PC-3 (cell line): ENCODE measurements around the gene SLC25A41. TPM values are rescaled to one million over a fixed set of nuclear protein-coding genes. Genes with fewer than 3 reads are reported as not detected.

Experiments used
- ATAC-seq: fragments of 200-7000 bp; cut with Tn5 transposase; 2 replicates; pipeline ENCODE4 v1.9.1; 2020; ENCODE audit warnings: mild to moderate bottlenecking, moderate library complexity
- BruUV-seq: library from RNA; stranded (reverse); fragments of 400-500 nt; replicated peaks from 2 replicates; lab custom pipeline; 2021; lab: Mats Ljungman, UMichigan
- CTCF ChIA-PET: fragments of 300-600 bp; sonication (Branson Sonifier 250); formaldehyde crosslinking; loops from one replicate; lab custom pipeline; 2022; ENCODE audit warnings: antibody characterized with exemption; lab: Charles Lee
- POLR2A ChIA-PET: fragments of 300-600 bp; sonication (Branson Sonifier 250); formaldehyde crosslinking; loops from one replicate; lab custom pipeline; 2022; ENCODE audit warnings: antibody characterized with exemption; ENCODE audit not compliant: unreplicated experiment; lab: Charles Lee
- DNase-seq: peaks from one replicate; pipeline ENCODE4 v3.0.0-alpha.2; 2015
- H2AFZ ChIP-seq: fragments of 300-600 bp; sonication (generic); 2 replicates; pipeline ENCODE4 v1.6.0; 2016; ENCODE audit warnings: antibody characterized with exemption, low read length
- H3F3A ChIP-seq: fragments of 300-600 bp; sonication (generic); one replicate; pipeline ENCODE4 v1.6.0; 2017; ENCODE audit warnings: antibody characterized with exemption, low read length, control low read depth, mild to moderate bottlenecking; ENCODE audit not compliant: unreplicated experiment
- H3K27ac ChIP-seq: fragments of 300-600 bp; sonication (generic); 2 replicates; pipeline ENCODE4 v1.5.1; 2016; ENCODE audit warnings: mild to moderate bottlenecking, low read length
- H3K27me3 ChIP-seq: fragments of 300-600 bp; sonication (generic); 2 replicates; pipeline ENCODE4 v1.6.1; 2016; ENCODE audit warnings: low read length, mixed read lengths
- H3K36me3 ChIP-seq: fragments of 300-600 bp; sonication (generic); 2 replicates; pipeline ENCODE4 v1.6.1; 2016; ENCODE audit warnings: low read depth, mixed run types, low read length, mixed read lengths
- H3K4me1 ChIP-seq: fragments of 300-600 bp; sonication (generic); 2 replicates; pipeline ENCODE4 v1.5.1; 2016; ENCODE audit warnings: low read length; ENCODE audit not compliant: insufficient read depth
- H3K4me2 ChIP-seq: fragments of 300-600 bp; sonication (generic); 2 replicates; pipeline ENCODE4 v1.6.0; 2016; ENCODE audit warnings: low read length
- H3K4me3 ChIP-seq: fragments of 300-600 bp; sonication (generic); 2 replicates; pipeline ENCODE4 v1.5.1; 2016; ENCODE audit warnings: mild to moderate bottlenecking, low read length, mixed read lengths
- H3K79me2 ChIP-seq: fragments of 300-600 bp; sonication (generic); 2 replicates; pipeline ENCODE4 v1.6.1; 2017; ENCODE audit warnings: low read length, mixed read lengths
- H3K9ac ChIP-seq: fragments of 300-600 bp; sonication (generic); 2 replicates; pipeline ENCODE4 v1.6.0; 2016; ENCODE audit warnings: mild to moderate bottlenecking, low read length
- H3K9me2 ChIP-seq: fragments of 300-600 bp; sonication (generic); replicated peaks from 2 replicates; pipeline ENCODE4 v1.6.1; 2016; ENCODE audit warnings: mixed run types, low read length, mixed read lengths
- H3K9me3 ChIP-seq: fragments of 300-600 bp; sonication (generic); 2 replicates; pipeline ENCODE4 v1.6.1; 2016; ENCODE audit warnings: low read length, mixed read lengths
- H4K20me1 ChIP-seq: fragments of 300-600 bp; sonication (generic); 2 replicates; pipeline ENCODE4 v1.6.1; 2016; ENCODE audit warnings: low read length, mixed read lengths
- EZH2 ChIP-seq: fragments of 300-600 bp; sonication (generic); IDR thresholded peaks from one replicate; pipeline ENCODE4 v1.6.1; 2017; ENCODE audit warnings: antibody characterized with exemption, mild to moderate bottlenecking, low read length; ENCODE audit not compliant: unreplicated experiment
- EZH2phosphoT487 ChIP-seq: fragments of 300-600 bp; sonication (generic); IDR thresholded peaks from 2 replicates; pipeline ENCODE4 v1.6.1; 2018; ENCODE audit warnings: mild to moderate bottlenecking, antibody characterized with exemption, low read length, borderline replicate concordance
- intact Hi-C: fragments of 100-400 bp; cut with micrococcal nuclease; formaldehyde crosslinking; loops from 2 replicates; pipeline ENCODE4 v1.9.0; 2023
- total RNA-seq: library from RNA; depleted of rRNA; stranded (reverse); fragments of >200 nt; gene quantifications from 2 replicates; pipeline ENCODE4 v1.2.3, GENCODE V29; 2014
- TF ChIP-seq, protein P1 (sequence below): fragments of 300-600 bp; sonication (generic); conservative IDR thresholded peaks from 2 replicates; pipeline ENCODE4 v1.5.1; 2017; ENCODE audit warnings: antibody characterized with exemption, low read depth, mild to moderate bottlenecking, low read length

SLC25A41 gene
- total RNA-seq, 1 experiment from 2014 or later, result 0.26 TPM

DNA sequence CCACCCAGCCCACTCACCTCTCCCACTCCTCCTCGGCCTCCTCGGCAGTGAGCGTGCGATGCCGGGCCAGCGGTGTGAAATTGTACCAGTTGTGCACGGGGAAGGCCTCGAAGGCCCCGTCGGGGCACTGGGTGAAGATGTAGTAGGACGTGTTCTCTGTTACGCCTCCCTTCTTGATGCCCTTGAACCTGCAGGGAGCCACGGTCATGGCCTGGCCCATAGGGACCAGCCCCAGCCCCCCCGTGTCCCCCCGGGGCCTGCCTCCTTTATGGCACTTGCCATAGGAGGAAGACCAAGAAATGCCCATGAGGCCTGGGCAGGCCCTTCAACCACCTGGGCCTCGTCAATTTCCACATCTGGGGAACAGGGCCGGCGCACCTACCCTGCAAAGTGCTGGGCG is 46.2 kb downstream of the SLC25A41 start:
- peaks cover 16% of the 10 kb centered on the region for H3K79me2 ChIP-seq
- H3K27me3 ChIP-seq, result no peaks in the 10 kb centered on the region
- CTCF ChIA-PET, result no interaction called here
- H3K4me2 ChIP-seq, result no peak overlapping the region
- no peak for ATAC-seq
- no peak overlapping the region for H3K27ac ChIP-seq
- no peak overlapping the region for H3K4me3 ChIP-seq
- peaks cover 56% of the 10 kb centered on the region for H3K36me3 ChIP-seq
- H3K9me3 ChIP-seq, result no peaks in the 10 kb centered on the region
- POLR2A ChIA-PET, result no interaction called here
- H4K20me1 ChIP-seq, result no peaks in the 10 kb centered on the region
- TF ChIP-seq EZH2, result no peak
- TF ChIP-seq, protein P1, sequence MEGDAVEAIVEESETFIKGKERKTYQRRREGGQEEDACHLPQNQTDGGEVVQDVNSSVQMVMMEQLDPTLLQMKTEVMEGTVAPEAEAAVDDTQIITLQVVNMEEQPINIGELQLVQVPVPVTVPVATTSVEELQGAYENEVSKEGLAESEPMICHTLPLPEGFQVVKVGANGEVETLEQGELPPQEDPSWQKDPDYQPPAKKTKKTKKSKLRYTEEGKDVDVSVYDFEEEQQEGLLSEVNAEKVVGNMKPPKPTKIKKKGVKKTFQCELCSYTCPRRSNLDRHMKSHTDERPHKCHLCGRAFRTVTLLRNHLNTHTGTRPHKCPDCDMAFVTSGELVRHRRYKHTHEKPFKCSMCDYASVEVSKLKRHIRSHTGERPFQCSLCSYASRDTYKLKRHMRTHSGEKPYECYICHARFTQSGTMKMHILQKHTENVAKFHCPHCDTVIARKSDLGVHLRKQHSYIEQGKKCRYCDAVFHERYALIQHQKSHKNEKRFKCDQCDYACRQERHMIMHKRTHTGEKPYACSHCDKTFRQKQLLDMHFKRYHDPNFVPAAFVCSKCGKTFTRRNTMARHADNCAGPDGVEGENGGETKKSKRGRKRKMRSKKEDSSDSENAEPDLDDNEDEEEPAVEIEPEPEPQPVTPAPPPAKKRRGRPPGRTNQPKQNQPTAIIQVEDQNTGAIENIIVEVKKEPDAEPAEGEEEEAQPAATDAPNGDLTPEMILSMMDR, result no peak
- TF ChIP-seq EZH2phosphoT487, result no peak
- no peaks in the 10 kb centered on the region for H3F3A ChIP-seq
- no peak overlapping the region for H2AFZ ChIP-seq
- intact Hi-C loops, result no loop called here
- H3K9me2 ChIP-seq, result no peaks in the 10 kb centered on the region
- no peak for DNase-seq
- no peak overlapping the region for H3K9ac ChIP-seq
- no TSS peak for BruUV-seq
- peaks cover 10% of the 10 kb centered on the region for H3K4me1 ChIP-seq

DNA sequence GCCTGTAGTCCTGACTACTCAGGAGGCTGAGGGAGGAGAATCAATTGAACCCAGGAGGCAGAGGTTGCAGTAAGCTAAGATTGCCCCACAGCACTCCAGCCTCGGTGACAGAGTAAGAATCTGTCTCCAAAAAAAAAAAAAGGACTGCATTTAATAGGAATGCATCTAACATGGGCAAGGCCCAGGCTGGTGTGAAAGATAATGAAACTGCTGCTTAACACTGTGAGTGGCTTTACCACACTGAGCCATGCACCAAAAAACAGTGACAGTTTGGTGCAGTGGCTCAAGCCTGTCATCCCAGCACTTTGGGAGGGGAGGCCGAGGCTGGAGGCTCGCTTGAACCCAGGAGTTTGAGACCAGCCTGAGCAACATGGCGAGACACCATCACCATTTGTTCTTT is 49.2 kb downstream of the SLC25A41 start:
- no peaks in the 10 kb centered on the region for H3K4me1 ChIP-seq
- intact Hi-C loops, result no loop called here
- ChIA-PET POLR2A (no interaction called here), CTCF (no interaction called here)
- BruUV-seq, result no TSS peak
- H3K27ac ChIP-seq, result no peak overlapping the region
- H3K4me2 ChIP-seq, result no peak overlapping the region
- H3K9me2 ChIP-seq, result no peaks in the 10 kb centered on the region
- no peaks in the 10 kb centered on the region for H4K20me1 ChIP-seq
- H2AFZ ChIP-seq, result no peak overlapping the region
- H3K79me2 ChIP-seq, result no peaks in the 10 kb centered on the region
- no peak for DNase-seq
- no peak overlapping the region for H3K4me3 ChIP-seq
- no peaks in the 10 kb centered on the region for H3K9me3 ChIP-seq
- H3K9ac ChIP-seq, result no peak overlapping the region
- no peaks in the 10 kb centered on the region for H3K27me3 ChIP-seq
- H3K36me3 ChIP-seq, result peaks cover 67% of the 10 kb centered on the region
- TF ChIP-seq EZH2phosphoT487 (no peak), EZH2 (no peak)
- TF ChIP-seq, protein P1, result no peak
- no peak for ATAC-seq
- no peaks in the 10 kb centered on the region for H3F3A ChIP-seq

DNA sequence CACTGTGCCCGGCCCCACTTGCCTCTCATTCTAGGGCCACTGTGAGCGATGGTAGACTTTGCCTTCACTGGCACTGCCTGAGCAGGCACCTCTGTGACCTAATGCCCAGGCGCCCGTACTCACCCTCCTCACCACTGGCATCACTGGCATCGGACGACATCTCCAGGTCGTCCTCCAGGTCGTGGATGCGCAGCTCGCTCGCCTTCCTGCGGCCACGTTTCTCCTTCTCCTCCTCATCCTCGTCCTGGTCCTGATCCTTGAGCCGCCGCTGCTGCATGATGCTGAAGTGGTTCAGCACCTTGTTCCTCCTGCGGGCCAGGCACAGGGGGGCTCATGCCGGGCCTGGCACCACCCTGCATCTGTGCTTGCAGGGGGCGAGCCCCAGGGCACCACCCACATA is 50.4 kb downstream of the SLC25A41 start:
- H3K36me3 ChIP-seq, result peaks cover 59% of the 10 kb centered on the region
- H3F3A ChIP-seq, result no peaks in the 10 kb centered on the region
- H3K9ac ChIP-seq, result no peak overlapping the region
- no peaks in the 10 kb centered on the region for H3K79me2 ChIP-seq
- H3K9me2 ChIP-seq, result no peaks in the 10 kb centered on the region
- no peaks in the 10 kb centered on the region for H3K27me3 ChIP-seq
- H3K27ac ChIP-seq, result no peak overlapping the region
- H3K4me3 ChIP-seq, result no peak overlapping the region
- H2AFZ ChIP-seq, result no peak overlapping the region
- intact Hi-C loops, result no loop called here
- DNase-seq (no peak), ATAC-seq (no peak)
- no peaks in the 10 kb centered on the region for H3K9me3 ChIP-seq
- CTCF ChIA-PET, result no interaction called here
- BruUV-seq, result no TSS peak
- H4K20me1 ChIP-seq, result no peaks in the 10 kb centered on the region
- POLR2A ChIA-PET, result no interaction called here
- no peak overlapping the region for H3K4me2 ChIP-seq
- no peaks in the 10 kb centered on the region for H3K4me1 ChIP-seq
- TF ChIP-seq EZH2phosphoT487, result no peak
- TF ChIP-seq EZH2, result no peak
- TF ChIP-seq, protein P1, result no peak
